NCI-H446 (cell line): ENCODE data around the gene TGFB2.

Experiments used
- DNase-seq, 2 experiments: peaks; one replicate each; lab custom pipeline; 2025; lab: John Stamatoyannopoulos, UW

TGFB2 gene

DNA sequence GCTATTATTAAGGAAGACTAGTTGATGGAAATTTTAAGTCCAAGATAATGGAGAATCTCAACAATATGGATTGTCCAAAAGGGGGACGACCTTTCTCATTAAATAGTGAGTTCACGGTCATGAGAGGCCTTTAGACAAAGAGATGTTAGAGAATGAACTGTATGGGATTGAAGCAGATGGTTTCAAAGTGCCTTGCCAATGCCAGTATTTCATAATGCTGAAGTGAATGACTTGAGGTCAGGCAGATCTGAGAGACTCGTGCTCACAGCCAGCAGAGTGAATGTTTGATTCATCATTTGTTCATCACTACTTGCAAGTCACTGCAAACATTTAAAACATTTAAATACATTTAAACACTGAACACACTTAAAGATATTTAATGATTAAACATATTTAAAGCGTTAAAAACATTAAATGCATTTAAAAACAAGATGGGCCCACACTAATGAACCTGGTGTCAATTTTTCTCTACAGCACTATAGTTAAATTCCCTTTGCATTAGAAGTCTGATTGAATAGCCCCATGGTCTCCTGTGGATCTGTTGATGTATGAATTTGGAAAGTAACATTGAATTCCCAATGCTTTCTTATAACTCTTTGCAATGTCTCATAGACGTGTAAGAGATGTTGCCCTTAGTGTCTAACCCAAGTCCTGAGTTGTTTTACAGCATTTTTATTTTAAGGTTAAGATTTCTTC lies 80.7 kb downstream of the TGFB2 start:
- DNase-seq = peak in 1 of 2 experiments; percentile 25

DNA sequence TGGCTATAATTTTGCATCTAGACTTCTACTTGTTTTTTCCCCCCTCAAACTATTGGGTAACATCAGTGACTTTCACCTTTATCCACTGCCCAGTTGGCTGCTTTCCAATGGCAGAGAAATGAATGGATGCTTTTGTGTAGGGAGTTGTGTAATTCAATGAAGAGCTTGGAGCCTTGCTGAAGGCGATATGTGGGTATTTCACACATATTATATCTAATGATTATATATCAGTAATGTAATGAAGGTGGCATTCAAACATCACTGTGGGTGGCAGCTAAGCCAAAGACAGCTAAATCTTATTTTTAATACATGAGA lies 81.2 kb downstream of the TGFB2 start:
- no peak for DNase-seq

DNA sequence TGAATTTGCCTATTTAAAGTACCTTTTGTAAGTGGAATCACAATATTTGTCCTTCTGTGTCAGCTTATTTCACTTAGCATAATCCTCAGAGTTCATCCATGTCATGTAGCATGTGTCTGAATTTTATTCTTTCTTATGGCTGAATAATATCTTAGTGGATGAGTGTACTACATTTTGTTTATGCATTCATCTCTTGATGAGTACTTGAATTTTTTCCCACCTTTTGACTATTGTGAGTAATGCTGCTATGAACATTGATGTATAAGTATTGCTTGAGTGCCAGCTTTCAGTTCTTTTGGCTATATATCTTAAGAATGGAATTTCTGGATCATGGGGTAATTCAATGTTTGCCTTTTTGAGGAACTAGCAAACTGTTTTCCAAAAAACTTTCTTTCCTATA lies 84.2 kb downstream of the TGFB2 start:
- DNase-seq = no peak

DNA sequence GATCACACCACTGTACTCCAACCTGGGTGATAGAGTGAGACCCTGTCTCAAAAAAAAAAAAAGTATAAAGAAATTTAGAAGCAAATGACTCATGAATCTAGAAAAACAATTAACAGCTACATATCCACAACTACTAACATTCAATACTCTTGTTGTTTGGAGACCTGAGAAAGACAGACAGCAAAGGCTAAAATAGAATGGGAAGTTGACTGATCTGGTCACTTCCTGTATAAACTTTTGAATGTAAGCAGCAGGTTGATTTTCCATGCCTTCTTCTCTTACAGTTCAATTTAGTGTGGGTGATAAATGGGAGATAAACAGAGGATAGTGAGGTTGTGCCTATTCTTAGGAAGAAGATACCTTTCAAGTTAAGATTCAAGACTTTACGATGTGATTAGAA lies 85.2 kb downstream of the TGFB2 start:
- no peak for DNase-seq

DNA sequence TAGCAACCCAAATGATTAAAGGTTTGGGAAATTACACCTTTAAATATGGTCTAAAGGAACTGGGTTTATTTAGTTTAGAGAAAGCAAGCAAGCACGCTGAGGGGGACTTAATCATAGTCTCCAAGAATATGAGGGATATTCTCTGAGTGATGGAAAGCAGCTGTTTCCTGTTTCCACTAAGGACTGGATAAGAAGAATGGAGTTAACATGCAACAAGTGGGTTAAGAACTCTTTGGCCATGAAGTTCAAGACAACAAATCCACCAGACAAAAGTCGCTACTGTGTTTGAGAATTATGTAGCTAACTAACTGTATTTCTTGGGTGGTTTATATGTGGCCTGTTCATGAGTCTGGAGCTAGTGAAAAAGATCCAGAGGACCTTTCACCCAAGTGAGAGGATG lies 85.7 kb downstream of the TGFB2 start:
- no peak for DNase-seq

DNA sequence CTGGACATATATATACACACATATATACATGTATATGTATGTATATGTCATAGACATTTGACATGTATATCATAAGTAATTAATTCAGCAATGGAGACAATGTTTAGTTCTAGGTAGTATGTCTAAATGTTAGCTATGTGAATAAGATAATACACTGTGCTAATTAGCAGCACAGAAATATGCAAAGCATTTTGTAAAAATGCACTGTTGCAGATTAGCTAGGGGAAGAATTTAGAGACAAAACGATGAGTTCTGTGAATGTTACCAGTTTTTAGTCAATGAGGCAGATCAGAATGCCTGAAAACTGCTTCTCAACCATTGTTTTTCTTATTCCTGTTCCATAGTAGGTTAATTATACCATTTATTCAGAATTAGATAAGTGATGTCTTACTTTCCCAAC lies 86.3 kb downstream of the TGFB2 start:
- DNase-seq = no peak

DNA sequence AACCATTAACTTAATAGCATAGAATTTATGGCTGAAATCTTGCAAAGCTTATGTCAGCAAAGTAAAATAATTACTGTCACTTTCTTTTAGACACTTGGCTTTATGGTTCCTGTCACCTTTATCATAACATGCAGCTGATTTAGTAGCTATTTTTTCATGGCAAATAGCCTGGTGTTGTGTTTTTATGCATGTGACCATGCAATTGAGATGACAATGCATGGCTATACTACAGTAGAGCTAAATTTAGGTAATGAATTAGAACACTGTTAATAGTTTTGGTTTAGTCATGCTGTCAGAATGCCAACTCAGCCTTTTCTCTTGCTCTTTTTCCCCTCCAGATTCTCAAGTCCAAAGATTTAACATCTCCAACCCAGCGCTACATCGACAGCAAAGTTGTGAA lies 88.6 kb downstream of the TGFB2 start:
- no peak for DNase-seq

DNA sequence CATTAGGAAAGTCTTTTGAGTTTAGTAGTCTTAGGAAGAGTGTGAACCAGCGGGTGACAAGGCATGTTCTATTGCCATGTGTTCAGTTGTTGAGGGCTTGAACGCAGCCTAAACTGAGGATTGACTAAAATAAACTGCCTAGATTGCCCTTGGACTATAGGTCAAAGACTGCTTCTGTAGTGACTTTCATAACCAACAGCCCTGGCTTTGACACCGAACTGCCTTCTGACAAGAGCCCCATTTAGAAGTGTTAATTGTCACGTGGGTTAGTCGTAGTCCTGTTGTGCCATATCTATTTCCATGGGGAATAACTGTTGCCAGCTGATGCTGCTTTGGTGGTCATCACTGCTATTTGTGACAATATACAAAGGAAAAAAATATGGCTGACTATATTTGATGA lies 90.4 kb downstream of the TGFB2 start:
- no peak for DNase-seq

DNA sequence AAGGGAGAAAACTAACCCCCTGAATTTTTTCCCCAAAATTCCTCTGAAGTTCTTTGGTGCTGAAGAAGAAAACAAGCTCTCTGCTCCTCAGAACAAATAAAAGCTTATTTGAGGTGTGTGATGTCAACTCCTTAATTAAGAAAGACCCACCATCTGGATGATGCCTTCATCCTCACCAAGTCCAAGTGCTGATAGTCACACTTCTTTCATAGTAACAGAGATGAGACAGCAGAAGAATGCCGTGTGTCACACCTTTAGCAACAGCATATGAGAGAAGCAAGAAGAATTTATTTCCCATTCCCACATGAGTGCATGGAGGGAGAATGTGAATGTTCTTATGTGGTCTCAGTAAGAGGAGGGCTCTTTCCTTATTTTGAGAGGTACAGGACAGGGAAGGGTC lies 91.2 kb downstream of the TGFB2 start:
- no peak for DNase-seq

DNA sequence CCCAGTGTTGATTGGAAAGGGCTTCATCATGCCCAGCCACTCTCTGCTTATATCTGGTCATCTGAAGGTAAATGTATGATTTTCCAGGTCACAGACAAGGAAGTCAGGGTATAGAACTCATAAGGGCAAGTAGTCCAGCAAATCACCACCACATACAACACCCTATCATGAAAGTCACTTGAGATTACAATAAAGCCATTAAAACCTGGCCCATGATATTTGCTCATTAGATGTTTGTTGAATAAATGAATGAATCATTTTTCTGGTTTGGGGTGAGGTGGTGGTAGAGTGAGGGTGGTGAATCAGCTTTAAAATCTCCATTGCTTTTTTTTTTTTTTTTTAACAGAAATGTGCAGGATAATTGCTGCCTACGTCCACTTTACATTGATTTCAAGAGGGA lies 91.9 kb downstream of the TGFB2 start:
- no peak for DNase-seq

DNA sequence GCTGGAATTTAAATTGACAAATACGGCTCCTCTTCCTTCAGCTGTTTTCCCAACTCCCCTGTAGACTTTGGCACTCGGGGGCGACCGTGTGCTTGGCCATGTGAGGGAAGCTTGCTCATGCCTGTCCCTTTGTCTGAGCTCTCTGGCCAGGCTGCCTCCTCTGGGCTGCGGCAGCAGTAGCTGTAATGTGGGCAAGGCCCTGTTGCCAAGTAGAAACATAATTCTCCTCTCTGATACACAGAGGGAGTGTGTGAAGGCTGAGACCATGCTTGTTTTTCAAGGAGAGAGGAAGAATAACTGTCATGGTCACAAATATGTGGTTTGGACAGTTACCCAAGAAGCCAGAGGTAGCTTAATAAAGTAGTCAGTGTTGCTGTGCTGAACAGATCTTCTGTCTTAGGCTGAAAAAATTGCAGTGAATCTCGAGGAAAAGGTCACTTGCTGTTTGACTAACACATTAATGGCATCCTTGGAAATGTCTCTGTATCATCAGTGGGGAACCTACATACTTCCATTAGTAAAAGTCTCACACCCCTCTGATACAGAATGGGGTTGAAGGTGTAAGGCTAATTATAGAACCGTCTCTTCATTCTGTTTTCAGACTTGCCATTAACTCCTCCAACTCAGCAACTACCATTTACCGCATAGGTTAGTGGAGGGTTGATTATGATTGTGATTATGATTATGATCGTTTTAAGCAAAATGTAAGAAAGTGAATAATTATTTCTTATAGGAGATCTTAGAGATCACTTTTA lies 94.6 kb downstream of the TGFB2 start:
- DNase-seq = peak in 1 of 2 experiments; percentile 40

DNA sequence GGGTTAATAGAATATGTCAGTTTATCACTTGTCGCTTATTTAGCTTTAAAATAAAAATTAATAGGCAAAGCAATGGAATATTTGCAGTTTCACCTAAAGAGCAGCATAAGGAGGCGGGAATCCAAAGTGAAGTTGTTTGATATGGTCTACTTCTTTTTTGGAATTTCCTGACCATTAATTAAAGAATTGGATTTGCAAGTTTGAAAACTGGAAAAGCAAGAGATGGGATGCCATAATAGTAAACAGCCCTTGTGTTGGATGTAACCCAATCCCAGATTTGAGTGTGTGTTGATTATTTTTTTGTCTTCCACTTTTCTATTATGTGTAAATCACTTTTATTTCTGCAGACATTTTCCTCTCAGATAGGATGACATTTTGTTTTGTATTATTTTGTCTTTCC lies 98.1 kb downstream of the TGFB2 start:
- no peak for DNase-seq

DNA sequence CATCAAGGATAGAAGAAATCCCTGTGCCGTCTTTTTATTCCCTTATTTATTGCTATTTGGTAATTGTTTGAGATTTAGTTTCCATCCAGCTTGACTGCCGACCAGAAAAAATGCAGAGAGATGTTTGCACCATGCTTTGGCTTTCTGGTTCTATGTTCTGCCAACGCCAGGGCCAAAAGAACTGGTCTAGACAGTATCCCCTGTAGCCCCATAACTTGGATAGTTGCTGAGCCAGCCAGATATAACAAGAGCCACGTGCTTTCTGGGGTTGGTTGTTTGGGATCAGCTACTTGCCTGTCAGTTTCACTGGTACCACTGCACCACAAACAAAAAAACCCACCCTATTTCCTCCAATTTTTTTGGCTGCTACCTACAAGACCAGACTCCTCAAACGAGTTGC lies 99.0 kb downstream of the TGFB2 start:
- DNase-seq = no peak

DNA sequence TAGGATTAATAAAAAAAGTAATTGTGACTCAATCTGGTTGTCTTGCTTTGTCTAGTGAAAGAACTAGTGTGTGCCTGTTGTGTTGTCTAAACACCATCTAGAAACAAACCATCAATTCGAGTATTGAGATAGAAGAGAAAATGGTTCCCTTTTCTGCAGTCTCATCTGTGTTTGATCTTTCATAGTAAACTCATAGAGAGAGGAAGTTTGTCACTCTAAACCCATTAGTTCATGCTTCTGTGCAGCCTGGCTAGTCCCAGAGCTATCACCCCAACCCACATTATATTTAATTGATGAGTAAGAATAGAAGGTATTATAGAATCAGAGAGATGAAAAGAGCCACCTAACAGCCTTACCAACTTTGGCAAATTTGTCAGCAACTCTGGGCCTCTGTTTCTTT lies 99.5 kb downstream of the TGFB2 start:
- no peak for DNase-seq

DNA sequence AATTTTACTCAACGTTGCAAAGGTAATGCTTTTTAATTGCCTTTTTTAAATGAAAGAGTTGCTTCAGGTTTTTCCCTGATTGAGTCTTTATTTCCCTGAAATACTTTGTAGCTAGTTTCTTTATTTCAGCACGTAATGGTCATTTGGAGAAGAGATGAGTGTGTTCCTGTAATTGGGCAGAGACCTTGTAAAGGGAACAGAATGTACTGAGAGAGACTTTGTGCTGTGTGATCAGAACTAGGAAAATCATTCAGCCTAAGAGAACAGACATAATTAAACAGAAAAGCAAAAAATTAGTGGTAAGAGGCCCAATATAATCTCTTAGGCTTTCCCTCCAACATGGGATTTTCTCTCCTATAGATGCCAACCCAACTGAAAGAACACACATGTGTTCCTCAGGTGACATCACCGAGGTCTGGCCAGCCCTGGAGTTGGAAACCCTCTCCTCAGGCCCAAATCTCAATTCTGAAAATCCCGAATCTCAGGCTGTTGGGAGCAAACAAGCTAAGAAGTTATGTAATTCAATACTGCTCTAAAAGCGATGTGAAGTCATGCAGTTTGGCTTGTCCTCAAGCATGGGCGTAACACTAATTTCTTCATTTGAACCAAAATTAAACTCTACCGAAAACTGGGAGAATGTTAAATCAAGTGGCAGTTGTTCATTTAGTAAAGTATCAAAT lies 102.0 kb downstream of the TGFB2 start:
- DNase-seq = no peak

DNA sequence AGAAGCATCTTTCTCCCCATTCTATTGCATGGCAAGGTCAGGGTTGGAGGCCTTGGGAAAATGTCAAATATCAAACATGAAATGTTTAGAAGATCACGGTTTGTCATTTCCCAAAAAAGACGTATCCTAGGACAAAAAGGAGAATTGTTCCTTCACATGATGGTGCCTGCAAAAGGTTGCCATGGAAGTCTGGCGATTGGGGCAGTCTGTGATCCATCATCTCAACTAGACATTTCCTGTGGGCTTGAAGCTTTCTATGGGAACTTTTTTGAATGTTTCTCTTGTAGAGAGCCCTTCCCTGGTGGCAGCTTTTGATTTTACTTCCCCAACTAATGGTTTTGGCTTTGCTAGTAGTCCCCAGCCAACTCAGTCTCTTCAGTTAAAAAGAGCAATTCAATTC lies 106.3 kb downstream of the TGFB2 start:
- DNase-seq = no peak

DNA sequence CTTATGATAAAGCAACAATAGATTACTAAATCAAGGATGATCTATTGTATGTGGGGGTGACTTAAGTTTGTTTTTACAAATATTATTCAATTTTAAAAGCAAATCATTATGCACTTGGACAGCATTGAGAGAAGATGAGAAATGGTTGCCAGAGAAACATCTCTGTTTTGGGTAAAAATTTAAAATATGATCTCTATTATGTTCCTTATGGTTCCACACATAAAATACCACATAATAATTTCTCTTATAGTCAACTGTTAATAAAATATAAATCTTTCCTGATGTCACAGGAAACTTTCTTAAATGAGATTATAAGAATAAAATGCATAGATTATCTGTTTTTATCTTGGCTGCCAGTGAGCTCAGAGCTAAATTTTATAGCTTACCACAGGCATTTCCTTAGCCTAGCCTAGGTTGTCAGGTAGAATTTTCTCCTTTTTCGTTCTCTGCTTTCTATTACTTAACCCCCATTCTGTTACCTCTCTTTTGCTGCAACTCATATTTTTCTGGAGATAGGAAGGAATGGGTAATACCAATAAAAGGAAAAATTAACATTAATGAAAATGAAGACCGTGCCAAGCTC lies 109.7 kb downstream of the TGFB2 start:
- DNase-seq = no peak

DNA sequence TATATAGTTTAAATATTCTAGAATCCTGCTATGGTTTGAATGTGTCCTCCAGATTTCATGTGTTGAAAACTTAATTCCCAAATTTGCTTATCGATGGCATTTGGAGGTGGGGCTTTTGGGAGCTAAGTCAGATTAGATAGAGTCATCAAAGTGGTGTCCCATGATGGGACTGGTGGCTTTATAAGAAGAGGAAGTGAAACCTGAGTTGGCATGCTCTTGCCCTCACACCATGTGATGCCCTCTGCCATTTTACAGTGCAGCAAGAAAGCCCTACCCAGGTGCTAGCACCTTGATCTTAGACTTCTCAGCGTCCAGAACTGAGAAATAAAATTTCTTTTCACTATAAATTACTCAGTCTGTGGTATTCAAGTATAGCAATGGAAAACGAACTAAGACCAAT lies 111.3 kb downstream of the TGFB2 start:
- no peak for DNase-seq

DNA sequence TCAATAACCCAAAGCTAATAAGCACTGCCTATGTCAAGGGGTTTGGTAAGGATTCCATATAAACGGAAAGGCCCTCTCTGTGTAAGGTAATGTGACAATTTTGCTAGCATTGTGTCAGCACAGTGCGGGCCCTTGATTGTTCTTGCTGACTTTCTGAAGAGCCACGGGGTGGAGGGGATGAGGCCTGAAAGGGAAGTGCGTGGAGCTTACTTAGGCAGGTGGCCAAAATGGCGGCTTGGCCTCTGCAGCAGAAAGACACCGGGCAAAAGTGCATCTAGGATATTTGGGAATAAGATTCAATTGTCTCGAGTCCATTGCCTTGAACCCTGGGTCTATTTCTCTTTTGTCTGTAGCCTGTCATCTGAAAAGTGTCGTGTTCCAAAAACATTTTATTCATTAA lies 114.3 kb downstream of the TGFB2 start:
- peak in 1 of 2 experiments; percentile 9 for DNase-seq

DNA sequence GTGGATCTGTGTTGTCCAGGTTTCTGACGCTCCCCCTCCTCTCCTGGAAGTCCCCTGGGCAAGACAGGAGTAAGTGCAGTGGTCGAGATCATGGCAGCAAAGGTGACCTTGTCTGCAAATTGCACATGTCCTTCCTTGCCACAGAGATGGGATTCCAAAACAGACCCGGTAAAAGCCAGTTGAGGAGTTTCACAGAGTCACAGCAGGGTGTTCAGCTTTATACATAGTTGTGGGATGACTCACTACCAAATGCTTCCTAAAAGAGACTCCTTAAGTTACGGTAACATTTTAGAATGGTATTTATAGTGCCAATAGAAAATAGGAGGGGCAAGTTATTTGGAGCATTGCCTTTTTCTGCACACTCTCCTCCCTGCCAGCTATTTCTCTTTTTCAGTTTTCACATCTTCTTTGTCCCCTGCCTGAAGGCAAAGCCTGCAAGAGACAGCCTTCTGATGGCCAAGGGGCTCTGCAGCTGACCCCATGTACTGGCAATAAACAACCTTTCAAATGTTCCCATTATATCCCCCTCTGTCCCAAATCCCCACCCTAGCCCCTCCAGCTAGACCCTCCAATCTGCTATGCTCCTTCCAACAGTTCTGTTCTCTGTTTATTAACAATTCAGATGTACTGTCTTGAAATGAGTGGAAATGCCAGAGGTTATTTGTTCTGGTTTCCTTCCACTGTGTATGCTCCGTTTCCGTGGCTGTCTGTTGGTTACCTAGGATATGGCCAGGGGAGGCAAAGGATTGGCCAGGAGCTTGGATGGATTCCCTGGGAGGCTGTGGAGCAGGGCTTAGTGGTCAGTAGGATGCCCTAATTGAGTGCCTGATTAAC lies 115.0 kb downstream of the TGFB2 start:
- peak in 1 of 2 experiments; percentile 59 for DNase-seq

DNA sequence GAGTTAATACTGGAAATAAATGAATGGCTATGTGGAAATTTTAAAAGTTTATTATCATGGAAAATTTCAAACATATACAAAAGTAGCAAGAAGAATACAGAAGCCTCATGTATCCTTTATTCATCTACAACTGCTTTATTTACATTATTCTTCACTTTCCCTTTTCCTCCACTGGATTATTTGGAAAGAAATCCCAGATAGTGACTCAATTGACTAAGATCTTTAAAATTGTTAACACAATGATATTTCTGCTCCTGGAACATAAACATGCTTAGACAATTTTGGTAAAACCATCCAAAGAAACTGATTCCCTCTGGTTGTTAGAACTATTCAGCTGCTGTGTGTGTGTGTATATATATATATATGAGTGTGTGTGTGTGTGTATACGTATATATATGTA lies 116.2 kb downstream of the TGFB2 start:
- DNase-seq = no peak

DNA sequence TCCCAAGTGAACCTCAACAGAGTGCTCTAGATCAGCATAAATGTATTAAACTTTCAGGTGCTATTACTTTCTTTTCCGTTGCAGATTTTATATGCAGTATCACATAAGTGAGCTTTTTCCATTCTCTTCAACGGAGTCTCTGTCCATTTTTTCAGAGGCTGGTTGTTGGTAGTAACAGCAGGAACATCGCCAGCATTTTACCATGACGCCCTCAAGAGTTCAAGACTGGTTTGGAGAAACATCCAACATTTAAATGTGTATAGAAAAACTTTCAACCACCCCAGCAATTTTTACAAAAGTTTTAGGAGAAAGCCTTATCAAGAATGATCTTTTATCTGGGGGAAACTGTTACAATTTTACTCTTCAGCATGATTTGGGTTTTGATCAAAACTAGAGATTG lies 117.0 kb downstream of the TGFB2 start:
- no peak for DNase-seq
